ENCODE measurements around the gene EHD3.

EHD3 gene

GRCh38 chr2:31300309-31300708 is 66.4 kb downstream of the EHD3 start:
- Histone ChIP-seq H3K9me2 (ENCODE audit: low read depth, low read length) (no peaks in the 10 kb centered on the region), H3K36me3 (ENCODE audit: insufficient read depth, low read length) (no peaks in the 10 kb centered on the region), H3K4me3 (ENCODE audit: low read depth, low read length, poor library complexity, severe bottlenecking) (no peak overlapping the region), H4K20me1 (ENCODE audit: insufficient read depth, low read length) (no peaks in the 10 kb centered on the region), H3K79me2 (ENCODE audit: insufficient read depth, low read length) (no peaks in the 10 kb centered on the region), H3K9me3 (ENCODE audit: low read length) (no peaks in the 10 kb centered on the region), H3F3A (ENCODE audit: insufficient read depth, low read length) (no peaks in the 10 kb centered on the region), H3K4me1 (ENCODE audit: insufficient read depth, low read length, severe bottlenecking) (no peaks in the 10 kb centered on the region), H2AFZ (ENCODE audit: low read length) (no peak overlapping the region), H3K27me3 (ENCODE audit: insufficient read depth, low read length) (no peaks in the 10 kb centered on the region), H3K9ac (ENCODE audit: low read length) (no peak overlapping the region), H3K27ac (ENCODE audit: low read depth, low read length, poor library complexity, severe bottlenecking) (no peak overlapping the region), H3K4me2 (ENCODE audit: low read length) (no peak overlapping the region)
- no peak for TF ChIP-seq EZH2 (IDR thresholded peaks at IDR 0.05; ENCODE audit: borderline replicate concordance, low read length)
- TF ChIP-seq, protein P1, sequence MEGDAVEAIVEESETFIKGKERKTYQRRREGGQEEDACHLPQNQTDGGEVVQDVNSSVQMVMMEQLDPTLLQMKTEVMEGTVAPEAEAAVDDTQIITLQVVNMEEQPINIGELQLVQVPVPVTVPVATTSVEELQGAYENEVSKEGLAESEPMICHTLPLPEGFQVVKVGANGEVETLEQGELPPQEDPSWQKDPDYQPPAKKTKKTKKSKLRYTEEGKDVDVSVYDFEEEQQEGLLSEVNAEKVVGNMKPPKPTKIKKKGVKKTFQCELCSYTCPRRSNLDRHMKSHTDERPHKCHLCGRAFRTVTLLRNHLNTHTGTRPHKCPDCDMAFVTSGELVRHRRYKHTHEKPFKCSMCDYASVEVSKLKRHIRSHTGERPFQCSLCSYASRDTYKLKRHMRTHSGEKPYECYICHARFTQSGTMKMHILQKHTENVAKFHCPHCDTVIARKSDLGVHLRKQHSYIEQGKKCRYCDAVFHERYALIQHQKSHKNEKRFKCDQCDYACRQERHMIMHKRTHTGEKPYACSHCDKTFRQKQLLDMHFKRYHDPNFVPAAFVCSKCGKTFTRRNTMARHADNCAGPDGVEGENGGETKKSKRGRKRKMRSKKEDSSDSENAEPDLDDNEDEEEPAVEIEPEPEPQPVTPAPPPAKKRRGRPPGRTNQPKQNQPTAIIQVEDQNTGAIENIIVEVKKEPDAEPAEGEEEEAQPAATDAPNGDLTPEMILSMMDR (IDR thresholded peaks at IDR 0.05; ENCODE audit: low read length): no peak

DNA sequence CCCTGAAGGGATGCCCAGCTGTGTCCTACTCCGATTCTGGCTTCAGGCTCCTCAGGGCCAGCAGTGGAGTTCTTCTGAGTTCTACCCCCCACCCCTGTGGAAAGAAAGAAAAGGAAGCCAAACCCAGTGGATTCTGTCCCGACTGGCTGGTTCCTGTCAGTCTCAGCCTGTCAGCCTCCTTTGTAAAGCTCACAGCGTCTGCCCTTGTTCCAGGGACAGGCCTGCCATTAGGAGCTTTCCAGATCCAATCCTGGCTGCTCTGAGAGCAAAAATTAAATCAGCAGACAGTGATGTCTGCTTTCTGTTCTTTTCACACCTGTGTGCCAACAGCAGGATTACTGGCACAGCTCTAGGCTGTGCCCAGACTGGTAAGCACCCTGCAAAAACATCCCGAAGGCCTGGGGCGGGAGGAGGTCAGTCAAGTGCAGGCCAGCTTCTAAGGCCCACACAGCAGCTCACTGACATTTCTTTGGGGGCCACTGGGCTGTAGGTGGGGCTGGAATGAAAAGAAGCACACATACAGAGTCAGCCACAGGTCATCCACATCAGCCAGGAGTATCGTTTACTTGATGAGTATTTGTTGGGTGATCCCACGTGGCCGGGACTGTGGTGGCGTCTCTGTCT is 69.1 kb downstream of the EHD3 start:
- TF ChIP-seq, protein P1 (IDR thresholded peaks at IDR 0.05; ENCODE audit: low read length): no peak
- no peak for TF ChIP-seq EZH2 (IDR thresholded peaks at IDR 0.05; ENCODE audit: borderline replicate concordance, low read length)
- Histone ChIP-seq H3K79me2 (ENCODE audit: insufficient read depth, low read length) (no peaks in the 10 kb centered on the region), H3K4me3 (ENCODE audit: low read depth, low read length, poor library complexity, severe bottlenecking) (no peak overlapping the region), H3K9ac (ENCODE audit: low read length) (no peak overlapping the region), H4K20me1 (ENCODE audit: insufficient read depth, low read length) (no peaks in the 10 kb centered on the region), H3F3A (ENCODE audit: insufficient read depth, low read length) (no peaks in the 10 kb centered on the region), H3K9me3 (ENCODE audit: low read length) (no peaks in the 10 kb centered on the region), H2AFZ (ENCODE audit: low read length) (no peak overlapping the region), H3K36me3 (ENCODE audit: insufficient read depth, low read length) (no peaks in the 10 kb centered on the region), H3K27ac (ENCODE audit: low read depth, low read length, poor library complexity, severe bottlenecking) (no peak overlapping the region), H3K9me2 (ENCODE audit: low read depth, low read length) (no peaks in the 10 kb centered on the region), H3K4me1 (ENCODE audit: insufficient read depth, low read length, severe bottlenecking) (no peaks in the 10 kb centered on the region), H3K27me3 (ENCODE audit: insufficient read depth, low read length) (no peaks in the 10 kb centered on the region), H3K4me2 (ENCODE audit: low read length) (no peak overlapping the region)

GRCh38 chr2:31304816-31305215 is 70.9 kb downstream of the EHD3 start:
- no peak overlapping the region for H3K27ac ChIP-seq (ENCODE audit: low read depth, low read length, poor library complexity, severe bottlenecking)
- H3K4me2 ChIP-seq (ENCODE audit: low read length): no peak overlapping the region
- H3K9me2 ChIP-seq (ENCODE audit: low read depth, low read length): no peaks in the 10 kb centered on the region
- H3K27me3 ChIP-seq (ENCODE audit: insufficient read depth, low read length): no peaks in the 10 kb centered on the region
- no peak for TF ChIP-seq EZH2 (IDR thresholded peaks at IDR 0.05; ENCODE audit: borderline replicate concordance, low read length)
- TF ChIP-seq, protein P1 (IDR thresholded peaks at IDR 0.05; ENCODE audit: low read length): no peak
- no peaks in the 10 kb centered on the region for H3K9me3 ChIP-seq (ENCODE audit: low read length)
- H3K9ac ChIP-seq (ENCODE audit: low read length): no peak overlapping the region
- no peaks in the 10 kb centered on the region for H4K20me1 ChIP-seq (ENCODE audit: insufficient read depth, low read length)
- H3K4me3 ChIP-seq (ENCODE audit: low read depth, low read length, poor library complexity, severe bottlenecking): no peak overlapping the region
- no peak overlapping the region for H2AFZ ChIP-seq (ENCODE audit: low read length)
- no peaks in the 10 kb centered on the region for H3K36me3 ChIP-seq (ENCODE audit: insufficient read depth, low read length)
- no peaks in the 10 kb centered on the region for H3K4me1 ChIP-seq (ENCODE audit: insufficient read depth, low read length, severe bottlenecking)
- no peaks in the 10 kb centered on the region for H3K79me2 ChIP-seq (ENCODE audit: insufficient read depth, low read length)
- no peaks in the 10 kb centered on the region for H3F3A ChIP-seq (ENCODE audit: insufficient read depth, low read length)

Measured in OCI-LY1 (cell line).